ENCODE measurements around the gene CCDC195. TPM values are rescaled to one million over a fixed set of nuclear protein-coding genes. Genes with fewer than 3 reads are reported as not detected.

CCDC195 gene
- polyA plus RNA-seq, 2 of the 4 experiments (the other 2 are of a cell fraction) = not detected

Other genes with a start within 250 kb of the CCDC195 start
- 73.9 and 79.3 TPM in 2 replicates for gene CUL3, start 131.0 kb downstream of the CCDC195 start, polyA plus RNA-seq (2011; rRNA removed)
- 68.9 to 78.9 TPM (median 70.5 TPM) in 3 replicates for gene CUL3, start 131.0 kb downstream of the CCDC195 start, polyA plus RNA-seq (2017; fragmentation: RNase III; extraction: RNeasy Plus Mini Kit Qiagen cat#74134 plus additional on column Dnase treatment)